ENCODE measurements around the gene WDR49.

WDR49 gene

DNA sequence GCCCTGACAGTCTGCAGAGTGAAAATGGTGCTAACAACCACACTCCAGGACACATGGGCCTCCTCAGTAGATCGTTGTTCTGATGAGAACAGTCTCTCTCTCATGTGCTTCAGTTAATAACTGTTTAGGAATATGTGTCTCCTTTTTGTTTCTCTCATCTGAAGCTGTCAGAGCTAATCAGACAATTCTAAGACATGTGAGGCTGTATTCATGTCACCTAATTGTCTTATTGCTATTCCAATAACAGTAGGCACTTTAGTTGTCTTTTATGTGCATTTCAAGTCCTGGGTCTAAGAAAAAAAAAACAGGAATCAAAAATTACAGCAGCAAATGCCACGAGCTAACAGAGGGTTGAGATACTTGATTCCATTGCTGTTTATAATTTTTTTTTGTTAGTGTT lies 89.1 kb downstream of the WDR49 start:
- in situ Hi-C loops (cut with HindIII; ENCODE audit: low pct_ligation_motif_present, low sequenced_read_pairs): no loop called here
- Histone ChIP-seq H3K27me3 (replicated peaks) (no peaks in the 10 kb centered on the region), H3K36me3 (replicated peaks) (no peaks in the 10 kb centered on the region), H3K4me3 (ENCODE audit: low read depth, low read length) (no peak overlapping the region), H3K27ac (no peak overlapping the region)
- TF ChIP-seq, protein P1, sequence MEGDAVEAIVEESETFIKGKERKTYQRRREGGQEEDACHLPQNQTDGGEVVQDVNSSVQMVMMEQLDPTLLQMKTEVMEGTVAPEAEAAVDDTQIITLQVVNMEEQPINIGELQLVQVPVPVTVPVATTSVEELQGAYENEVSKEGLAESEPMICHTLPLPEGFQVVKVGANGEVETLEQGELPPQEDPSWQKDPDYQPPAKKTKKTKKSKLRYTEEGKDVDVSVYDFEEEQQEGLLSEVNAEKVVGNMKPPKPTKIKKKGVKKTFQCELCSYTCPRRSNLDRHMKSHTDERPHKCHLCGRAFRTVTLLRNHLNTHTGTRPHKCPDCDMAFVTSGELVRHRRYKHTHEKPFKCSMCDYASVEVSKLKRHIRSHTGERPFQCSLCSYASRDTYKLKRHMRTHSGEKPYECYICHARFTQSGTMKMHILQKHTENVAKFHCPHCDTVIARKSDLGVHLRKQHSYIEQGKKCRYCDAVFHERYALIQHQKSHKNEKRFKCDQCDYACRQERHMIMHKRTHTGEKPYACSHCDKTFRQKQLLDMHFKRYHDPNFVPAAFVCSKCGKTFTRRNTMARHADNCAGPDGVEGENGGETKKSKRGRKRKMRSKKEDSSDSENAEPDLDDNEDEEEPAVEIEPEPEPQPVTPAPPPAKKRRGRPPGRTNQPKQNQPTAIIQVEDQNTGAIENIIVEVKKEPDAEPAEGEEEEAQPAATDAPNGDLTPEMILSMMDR (IDR thresholded peaks at IDR 0.05; ENCODE audit: low read depth, low read length, missing control alignments): no peak
- DNase-seq: no peak

DNA sequence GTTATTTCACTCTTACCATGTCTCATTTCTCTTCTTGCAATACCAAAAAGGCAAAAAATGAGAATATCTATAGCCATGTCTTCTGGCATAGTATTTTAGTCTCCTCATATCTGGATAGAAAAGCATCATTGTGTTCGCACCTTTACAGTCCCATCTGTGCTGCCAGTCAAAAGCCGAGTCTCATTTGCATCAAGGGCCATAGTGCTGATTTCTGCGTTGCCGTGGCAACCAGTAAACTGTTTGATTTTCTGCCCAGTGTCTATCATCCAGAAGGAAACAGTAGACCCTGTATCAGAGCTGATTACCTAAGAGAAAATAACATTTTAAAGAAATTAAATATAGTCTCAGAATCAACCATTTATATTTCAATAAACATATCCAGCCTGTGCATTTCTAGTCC lies 93.8 kb downstream of the WDR49 start:
- in situ Hi-C loops (cut with HindIII; ENCODE audit: low pct_ligation_motif_present, low sequenced_read_pairs): no loop called here
- Histone ChIP-seq H3K4me3 (ENCODE audit: low read depth, low read length) (no peak overlapping the region), H3K27me3 (replicated peaks) (no peaks in the 10 kb centered on the region), H3K27ac (no peak overlapping the region), H3K36me3 (replicated peaks) (no peaks in the 10 kb centered on the region)
- TF ChIP-seq, protein P1 (IDR thresholded peaks at IDR 0.05; ENCODE audit: low read depth, low read length, missing control alignments): no peak
- no peak for DNase-seq

DNA sequence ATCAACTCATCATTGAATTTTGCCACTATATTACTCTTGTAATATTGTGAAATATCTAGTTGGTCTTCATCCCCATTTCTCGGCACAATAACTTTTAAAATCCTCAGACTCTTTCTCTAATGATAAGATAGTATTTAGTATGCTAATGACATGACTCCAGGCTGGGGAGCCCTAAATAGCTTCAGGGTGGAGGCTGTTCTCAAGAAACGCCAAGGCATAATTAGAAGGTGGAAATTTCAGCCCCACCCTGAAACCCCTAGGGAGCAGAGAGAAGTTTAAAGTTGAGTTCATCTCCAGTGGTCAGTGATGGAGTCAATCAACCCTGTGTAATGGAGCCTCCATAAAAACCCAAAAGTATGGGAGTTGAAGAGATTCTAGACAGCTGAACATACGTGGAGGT lies 98.8 kb downstream of the WDR49 start:
- TF ChIP-seq, protein P1 (IDR thresholded peaks at IDR 0.05; ENCODE audit: low read depth, low read length, missing control alignments): no peak
- no peaks in the 10 kb centered on the region for H3K27me3 ChIP-seq (replicated peaks)
- no peak overlapping the region for H3K4me3 ChIP-seq (ENCODE audit: low read depth, low read length)
- no peaks in the 10 kb centered on the region for H3K36me3 ChIP-seq (replicated peaks)
- no peak for DNase-seq
- in situ Hi-C loops (cut with HindIII; ENCODE audit: low pct_ligation_motif_present, low sequenced_read_pairs): no loop called here
- H3K27ac ChIP-seq: no peak overlapping the region

DNA sequence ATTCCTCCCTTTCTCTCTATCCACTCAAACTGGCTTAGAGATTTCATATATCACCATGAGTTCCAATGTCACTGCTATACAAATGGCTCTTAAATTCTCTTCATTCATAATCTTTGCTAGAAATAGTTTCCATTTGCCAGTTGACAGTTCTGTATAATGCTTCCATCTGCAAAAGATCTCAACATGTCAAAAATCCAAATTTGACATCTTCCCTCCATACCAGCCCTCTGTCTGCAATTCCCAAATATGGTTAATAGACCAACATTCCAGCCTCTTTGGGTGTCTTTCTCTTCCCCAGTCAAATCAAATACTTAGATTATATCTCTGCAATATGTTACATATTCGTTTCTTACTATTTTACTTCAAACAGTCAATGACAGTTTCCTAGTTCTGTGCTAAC lies 115.7 kb downstream of the WDR49 start:
- no peak for DNase-seq
- in situ Hi-C loops (cut with HindIII; ENCODE audit: low pct_ligation_motif_present, low sequenced_read_pairs): no loop called here

DNA sequence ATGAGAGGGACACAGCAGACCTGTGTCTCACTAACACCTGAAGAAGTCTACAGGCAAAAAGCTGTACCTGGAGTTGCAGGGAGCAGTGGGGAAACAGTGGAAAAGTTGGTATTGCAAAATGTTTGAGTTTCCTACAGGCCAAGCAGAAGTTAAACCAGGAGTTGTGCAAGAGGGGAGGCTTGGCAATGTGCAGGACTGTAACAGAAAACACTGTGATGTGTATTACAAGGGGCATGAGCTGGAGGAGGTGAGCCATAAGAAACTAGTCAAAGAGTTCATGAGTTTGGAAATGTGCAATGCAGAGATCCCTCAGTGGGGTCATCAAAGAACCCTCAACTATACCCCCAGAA lies 132.8 kb downstream of the WDR49 start:
- no peaks in the 10 kb centered on the region for H3K36me3 ChIP-seq (replicated peaks)
- in situ Hi-C loops (cut with HindIII; ENCODE audit: low pct_ligation_motif_present, low sequenced_read_pairs): no loop called here
- H3K27me3 ChIP-seq (replicated peaks): no peaks in the 10 kb centered on the region
- DNase-seq: no peak
- no peak overlapping the region for H3K4me3 ChIP-seq (ENCODE audit: low read depth, low read length)
- H3K27ac ChIP-seq: no peak overlapping the region
- TF ChIP-seq, protein P1 (IDR thresholded peaks at IDR 0.05; ENCODE audit: low read depth, low read length, missing control alignments): no peak

More for the DNA sequence above, 115.7 kb downstream of the WDR49 start:
- Histone ChIP-seq H3K27me3 (replicated peaks) (no peaks in the 10 kb centered on the region), H3K4me3 (ENCODE audit: low read depth, low read length) (no peak overlapping the region), H3K27ac (no peak overlapping the region), H3K36me3 (replicated peaks) (no peaks in the 10 kb centered on the region)
- TF ChIP-seq, protein P1 (IDR thresholded peaks at IDR 0.05; ENCODE audit: low read depth, low read length, missing control alignments): no peak

DNA sequence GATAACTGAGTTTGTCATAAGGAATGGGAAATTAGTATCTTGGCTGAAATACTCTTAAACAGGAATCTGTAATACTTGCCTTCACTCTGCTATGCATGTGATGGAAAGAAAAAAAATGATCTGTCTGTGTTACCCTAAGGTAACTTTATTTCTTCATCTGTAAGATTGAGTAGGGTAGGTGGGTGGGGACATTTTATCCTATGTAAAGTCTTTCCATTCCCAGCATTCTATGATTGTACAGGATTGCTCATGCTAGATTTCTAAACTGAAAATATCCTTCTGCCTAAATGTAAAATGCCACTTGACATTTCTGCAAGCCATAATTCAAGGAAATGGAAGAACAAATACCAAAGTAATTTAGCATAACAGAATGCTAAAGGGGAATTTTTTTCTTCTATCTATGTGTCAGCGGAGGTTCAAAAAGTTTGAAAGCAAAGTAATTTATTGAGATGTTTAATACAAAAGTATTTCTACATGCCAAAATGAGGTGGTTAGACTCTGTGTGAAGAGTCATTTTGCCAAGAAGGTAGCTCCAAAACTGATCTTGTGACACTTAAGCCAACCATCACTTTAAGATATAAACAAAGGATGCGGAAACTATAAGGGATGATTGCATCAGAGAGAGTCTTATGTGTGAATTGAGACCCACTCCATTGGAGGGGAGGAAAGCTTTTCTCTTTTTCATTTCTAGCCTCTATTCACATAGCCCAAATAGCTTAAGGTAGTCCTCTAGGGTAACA lies 133.3 kb downstream of the WDR49 start:
- TF ChIP-seq, protein P1 (IDR thresholded peaks at IDR 0.05; ENCODE audit: low read depth, low read length, missing control alignments): no peak
- DNase-seq: no peak

More for the DNA sequence above, 133.3 kb downstream of the WDR49 start:
- Histone ChIP-seq H3K36me3 (replicated peaks) (no peaks in the 10 kb centered on the region), H3K27me3 (replicated peaks) (no peaks in the 10 kb centered on the region), H3K27ac (no peak overlapping the region), H3K4me3 (ENCODE audit: low read depth, low read length) (no peak overlapping the region)
- in situ Hi-C loops (cut with HindIII; ENCODE audit: low pct_ligation_motif_present, low sequenced_read_pairs): no loop called here

All from brain microvascular endothelial cell (primary cell).